Neural cell (in vitro differentiated cells): ENCODE results near the gene FIGLA. TPM values are rescaled to one million over a fixed set of nuclear protein-coding genes. Genes with fewer than 3 reads are reported as not detected.

Experiments used
- H2AFZ ChIP-seq: fragments of 200-600, 300-800 bp; sonication (generic), shearing (Covaris generic); 2 replicates; pipeline ENCODE4 v1.6.0; 2014; ENCODE audit warnings: low read depth, mild to moderate bottlenecking, antibody characterized with exemption, low read length, moderate library complexity
- H3F3A ChIP-seq: fragments of 200-600 bp; shearing (Covaris generic); 2 replicates; pipeline ENCODE4 v1.6.1; 2016; ENCODE audit warnings: mild to moderate bottlenecking, moderate library complexity, mixed read lengths, antibody characterized with exemption, low read length; ENCODE audit not compliant: insufficient read depth, poor library complexity, severe bottlenecking
- H3K27ac ChIP-seq: fragments of 200-600, 300-800 bp; sonication (generic), shearing (Covaris generic); 2 replicates; pipeline ENCODE4 v1.5.1; 2014; ENCODE audit warnings: mild to moderate bottlenecking, low read length, moderate library complexity
- H3K27me3 ChIP-seq: fragments of 300-800, 200-600 bp; sonication (generic), shearing (Covaris generic); 2 replicates; pipeline ENCODE4 v1.6.0; 2014; ENCODE audit warnings: mild to moderate bottlenecking, low read depth, low read length, moderate library complexity; ENCODE audit not compliant: insufficient read depth
- H3K36me3 ChIP-seq: fragments of 300-800, 200-600 bp; sonication (generic), shearing (Covaris generic); 2 replicates; pipeline ENCODE4 v1.5.1; 2014; ENCODE audit warnings: mild to moderate bottlenecking, antibody characterized with exemption, low read length, moderate library complexity; ENCODE audit not compliant: insufficient read depth
- H3K4me2 ChIP-seq: fragments of 300-800, 200-600 bp; sonication (generic), shearing (Covaris generic); 2 replicates; pipeline ENCODE4 v1.6.0; 2014; ENCODE audit warnings: mild to moderate bottlenecking, low read length
- H3K4me3 ChIP-seq: fragments of 300-800, 200-600 bp; sonication (generic), shearing (Covaris generic); 2 replicates; pipeline ENCODE4 v1.5.1; 2014; ENCODE audit warnings: mild to moderate bottlenecking, low read length, moderate library complexity
- H3K79me2 ChIP-seq: fragments of 200-600 bp; shearing (Covaris generic); replicated peaks from 2 replicates; pipeline ENCODE4 v1.6.0; 2014; ENCODE audit warnings: mild to moderate bottlenecking, low read length, moderate library complexity; ENCODE audit not compliant: insufficient read depth
- H3K9ac ChIP-seq: fragments of 300-800, 200-600 bp; sonication (generic), shearing (Covaris generic); 2 replicates; pipeline ENCODE4 v1.6.1; 2016; ENCODE audit warnings: mild to moderate bottlenecking, low read length, mixed read lengths
- H3K9me2 ChIP-seq: fragments of 200-600 bp; shearing (Covaris generic); 2 replicates; pipeline ENCODE4 v1.6.1; 2016; ENCODE audit warnings: mild to moderate bottlenecking, low read length, mixed read lengths; ENCODE audit not compliant: insufficient read depth
- H3K9me3 ChIP-seq: fragments of 200-600, 300-800 bp; sonication (generic), shearing (Covaris generic); 2 replicates; pipeline ENCODE4 v1.6.1; 2016; ENCODE audit warnings: mild to moderate bottlenecking, mixed run types, low read length, moderate library complexity, mixed read lengths
- H4K20me1 ChIP-seq: fragments of 200-600 bp; shearing (Covaris generic); 2 replicates; pipeline ENCODE4 v1.6.1; 2016; ENCODE audit warnings: mild to moderate bottlenecking, mixed run types; ENCODE audit not compliant: insufficient read depth
- CTCF ChIP-seq: fragments of 450-650 bp; IDR thresholded peaks from 2 replicates; pipeline ENCODE4 v1.5.1; 2014; ENCODE audit warnings: antibody characterized with exemption, mild to moderate bottlenecking, moderate library complexity; ENCODE audit not compliant: poor library complexity, severe bottlenecking
- EP300 ChIP-seq: fragments of 450-650 bp; conservative IDR thresholded peaks from 2 replicates; pipeline ENCODE4 v1.6.1; 2014; ENCODE audit warnings: antibody characterized with exemption, mild to moderate bottlenecking, moderate library complexity; ENCODE audit not compliant: poor library complexity, severe bottlenecking
- EZH2 ChIP-seq: fragments of 200-600, 300-800 bp; shearing (Covaris generic), sonication (generic); IDR thresholded peaks from 2 replicates; pipeline ENCODE4 v1.6.1; 2014; ENCODE audit warnings: antibody characterized with exemption, low read length, borderline replicate concordance, mild to moderate bottlenecking; ENCODE audit not compliant: insufficient read depth, poor library complexity, severe bottlenecking
- MXI1 ChIP-seq: fragments of 450-650 bp; conservative IDR thresholded peaks from 2 replicates; pipeline ENCODE4 v1.6.1; 2014; ENCODE audit warnings: antibody characterized with exemption, mild to moderate bottlenecking; ENCODE audit not compliant: poor library complexity, severe bottlenecking
- POLR2AphosphoS5 ChIP-seq: IDR thresholded peaks from 2 replicates; pipeline ENCODE4 v1.6.1; 2012
- RAD21 ChIP-seq: fragments of 450-650 bp; conservative IDR thresholded peaks from 2 replicates; pipeline ENCODE4 v1.6.1; 2014; ENCODE audit warnings: antibody characterized with exemption, mild to moderate bottlenecking, moderate library complexity
- REST ChIP-seq: IDR thresholded peaks from 2 replicates; pipeline ENCODE4 v1.6.1; 2012; ENCODE audit warnings: borderline replicate concordance
- SMC3 ChIP-seq: fragments of 450-650 bp; conservative IDR thresholded peaks from 2 replicates; pipeline ENCODE4 v1.6.1; 2014; ENCODE audit warnings: antibody characterized with exemption, mild to moderate bottlenecking, moderate library complexity; ENCODE audit not compliant: poor library complexity
- TAF1 ChIP-seq: IDR thresholded peaks from 2 replicates; pipeline ENCODE4 v1.6.1; 2012; ENCODE audit warnings: low read depth
- polyA plus RNA-seq: library from polyadenylated mRNA; depleted of rRNA; stranded (reverse); fragments of >200 nt; gene quantifications from 2 replicates; pipeline ENCODE4 v1.2.3, GENCODE V29; 2014

The FIGLA gene
- polyA plus RNA-seq, 1 donor from 2014 or later: not detected

- Histone ChIP-seq H3F3A (no peaks in the 10 kb centered on the region), H2AFZ (no peak overlapping the region), H3K79me2 (peaks cover 70% of the 10 kb centered on the region), H3K9me3 (no peaks in the 10 kb centered on the region), H3K27ac (no peak overlapping the region), H4K20me1 (no peaks in the 10 kb centered on the region), H3K9ac (no peak overlapping the region), H3K4me2 (no peak overlapping the region), H3K4me3 (no peak overlapping the region), H3K9me2 (no peaks in the 10 kb centered on the region), H3K36me3 (no peaks in the 10 kb centered on the region), H3K27me3 (no peaks in the 10 kb centered on the region)
- no peak for TF ChIP-seq POLR2AphosphoS5
- TF ChIP-seq REST: no peak
Measured at GRCh38 chr2:70757966-70758365, 32.5 kb downstream of the FIGLA start.

- no peaks in the 10 kb centered on the region for H3F3A ChIP-seq
- no peaks in the 10 kb centered on the region for H3K9me3 ChIP-seq
- H2AFZ ChIP-seq: no peak overlapping the region
- no peak for TF ChIP-seq TAF1
- no peak for TF ChIP-seq MXI1
- no peak for TF ChIP-seq POLR2AphosphoS5
- TF ChIP-seq EZH2: no peak
- TF ChIP-seq SMC3: no peak
- no peak for TF ChIP-seq EP300
- no peak overlapping the region for H3K9ac ChIP-seq
- H3K36me3 ChIP-seq: no peaks in the 10 kb centered on the region
- H3K9me2 ChIP-seq: no peaks in the 10 kb centered on the region
- H3K4me3 ChIP-seq: no peak overlapping the region
- H3K79me2 ChIP-seq: peaks cover 73% of the 10 kb centered on the region
- no peaks in the 10 kb centered on the region for H4K20me1 ChIP-seq
- no peak overlapping the region for H3K27ac ChIP-seq
- no peaks in the 10 kb centered on the region for H3K27me3 ChIP-seq
- no peak overlapping the region for H3K4me2 ChIP-seq
Measured at GRCh38 chr2:70757360-70757759, 33.1 kb downstream of the FIGLA start.

GRCh38 chr2:70756128-70756527 lies 34.3 kb downstream of the FIGLA start:
- H3K9me3 ChIP-seq: no peaks in the 10 kb centered on the region
- H3K4me3 ChIP-seq: no peak overlapping the region
- TF ChIP-seq EP300 (no peak), POLR2AphosphoS5 (no peak), CTCF (no peak), RAD21 (no peak), TAF1 (no peak), EZH2 (no peak), REST (no peak), SMC3 (no peak), MXI1 (no peak)
- H3K79me2 ChIP-seq: peaks cover 75% of the 10 kb centered on the region
- H3F3A ChIP-seq: no peaks in the 10 kb centered on the region
- no peak overlapping the region for H3K9ac ChIP-seq
- H3K36me3 ChIP-seq: no peaks in the 10 kb centered on the region
- no peaks in the 10 kb centered on the region for H4K20me1 ChIP-seq
- no peaks in the 10 kb centered on the region for H3K27me3 ChIP-seq
- H3K4me2 ChIP-seq: no peak overlapping the region
- H3K27ac ChIP-seq: no peak overlapping the region
- no peaks in the 10 kb centered on the region for H3K9me2 ChIP-seq
- no peak overlapping the region for H2AFZ ChIP-seq
